Measurements from ENCODE around the gene SYTL3. TPM values are rescaled to one million over a fixed set of nuclear protein-coding genes. Genes with fewer than 3 reads are reported as not detected.

The SYTL3 gene
- total RNA-seq, 3 donors from 2014 or later (not counting 1 experiment from before 2014, with no cell fraction given) = 84.1 to 143 (median 89.0) TPM

- ATAC-seq (no peak), DNase-seq (no peak)
- Histone ChIP-seq H3K9me3 (ENCODE audit: control insufficient read depth, insufficient read depth, low read length) (no peaks in the 10 kb centered on the region), H3K4me1 (ENCODE audit: control insufficient read depth, insufficient read depth, low read length) (peaks cover 26% of the 10 kb centered on the region), H3K4me3 (ENCODE audit: low read length) (no peak overlapping the region), H3K36me3 (ENCODE audit: control insufficient read depth, insufficient read depth, low read length) (peaks cover 79% of the 10 kb centered on the region), H3K27ac (ENCODE audit: low read length) (no peak overlapping the region), H3K27me3 (ENCODE audit: control insufficient read depth, insufficient read depth, low read length) (no peaks in the 10 kb centered on the region)
- Mint-ChIP-seq H3K36me3 (peaks cover 14% of the 10 kb centered on the region), H3K27me3 (ENCODE audit: low read depth in 2 of 2) (no peaks in the 10 kb centered on the region), H3K27ac (peak overlapping the region; percentile 2 to 60), H3K4me3 (no peak overlapping the region), H3K9me3 (no peaks in the 10 kb centered on the region), H3K4me1 (peaks cover 38 to 46% of the 10 kb centered on the region in 2 donors)
- 93% methylated on average over 2 of the region's 2 CpGs for WGBS (ENCODE audit: insufficient coverage)
- intact Hi-C loops (cut with micrococcal nuclease) = no loop called here
- TF ChIP-seq CTCF (IDR thresholded peaks at IDR 0.05) = no peak
Observed at GRCh38 chr6:158776737-158777136, 126.9 kb downstream of the SYTL3 start.

DNA sequence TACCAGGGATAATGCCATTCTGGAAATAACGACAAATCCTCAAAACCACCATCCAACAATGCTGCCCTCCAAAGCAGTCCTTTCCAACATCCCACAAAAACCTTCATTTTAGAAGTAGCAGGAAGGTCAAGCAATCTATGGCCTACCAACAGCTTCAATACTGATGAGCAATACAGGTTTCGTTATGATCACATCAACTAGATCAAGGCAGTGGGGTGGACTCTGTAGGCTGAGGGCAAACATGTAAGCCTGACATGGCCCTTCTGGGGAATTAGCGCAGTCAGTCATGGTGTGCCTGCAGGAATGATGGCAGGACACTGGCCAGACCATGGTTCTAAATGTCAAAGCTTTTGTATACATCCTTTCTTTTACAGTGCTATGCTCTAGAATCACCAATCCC lies 127.7 kb downstream of the SYTL3 start:
- H3K36me3 Mint-ChIP-seq = peaks cover 14% of the 10 kb centered on the region
- H3K9me3 ChIP-seq (ENCODE audit: control insufficient read depth, insufficient read depth, low read length) = no peaks in the 10 kb centered on the region
- peaks cover 79% of the 10 kb centered on the region for H3K36me3 ChIP-seq (ENCODE audit: control insufficient read depth, insufficient read depth, low read length)
- no peak overlapping the region for H3K4me3 ChIP-seq (ENCODE audit: low read length)
- intact Hi-C loops (cut with micrococcal nuclease) = no loop called here
- TF ChIP-seq CTCF (IDR thresholded peaks at IDR 0.05) = no peak
- 98% methylated on average over 3 of the region's 3 CpGs for WGBS (ENCODE audit: insufficient coverage)
- no peak overlapping the region for H3K4me3 Mint-ChIP-seq
- H3K9me3 Mint-ChIP-seq = no peaks in the 10 kb centered on the region
- no peaks in the 10 kb centered on the region for H3K27me3 ChIP-seq (ENCODE audit: control insufficient read depth, insufficient read depth, low read length)
- peaks cover 18% of the 10 kb centered on the region for H3K4me1 ChIP-seq (ENCODE audit: control insufficient read depth, insufficient read depth, low read length)
- peaks cover 30 to 38% of the 10 kb centered on the region in 2 donors for H3K4me1 Mint-ChIP-seq
- no peak for DNase-seq
- H3K27me3 Mint-ChIP-seq (ENCODE audit: low read depth in 2 of 2) = no peaks in the 10 kb centered on the region
- H3K27ac Mint-ChIP-seq = peak overlapping the region; percentile 2 to 60
- no peak for ATAC-seq
- H3K27ac ChIP-seq (ENCODE audit: low read length) = no peak overlapping the region

DNA sequence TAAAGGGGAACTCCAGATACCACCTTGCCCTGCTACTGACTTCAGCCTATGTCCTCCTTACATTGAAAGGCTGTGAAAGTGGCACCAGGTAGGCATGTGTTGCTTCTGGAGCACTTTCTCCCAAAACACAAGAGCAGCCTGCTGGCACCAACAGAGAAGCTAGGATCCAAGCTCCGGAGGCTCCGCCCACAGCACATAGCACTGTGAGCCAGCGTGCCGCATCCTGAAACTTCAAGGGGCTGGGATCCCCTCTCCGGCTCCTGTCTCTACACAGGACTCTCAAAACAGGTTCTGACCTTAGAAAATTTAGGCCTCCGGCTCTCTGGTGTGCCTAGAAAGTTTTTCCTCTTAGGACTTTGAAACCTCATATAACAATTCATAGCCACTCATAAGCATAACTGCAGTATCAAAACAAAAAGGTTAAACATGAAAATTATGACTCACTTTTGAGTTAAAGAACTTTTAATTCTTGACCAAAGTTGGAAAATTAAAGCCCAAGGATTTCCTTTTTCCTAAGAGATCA lies 128.2 kb downstream of the SYTL3 start:
- Histone ChIP-seq H3K27me3 (ENCODE audit: control insufficient read depth, insufficient read depth, low read length) (no peaks in the 10 kb centered on the region), H3K27ac (ENCODE audit: low read length) (no peak overlapping the region), H3K4me1 (ENCODE audit: control insufficient read depth, insufficient read depth, low read length) (peaks cover 13% of the 10 kb centered on the region), H3K9me3 (ENCODE audit: control insufficient read depth, insufficient read depth, low read length) (no peaks in the 10 kb centered on the region), H3K36me3 (ENCODE audit: control insufficient read depth, insufficient read depth, low read length) (peaks cover 81% of the 10 kb centered on the region), H3K4me3 (ENCODE audit: low read length) (no peak overlapping the region)
- WGBS (ENCODE audit: insufficient coverage) = 99% methylated on average over 6 of the region's 6 CpGs
- intact Hi-C loops (cut with micrococcal nuclease) = no loop called here
- no peak overlapping the region for H3K4me3 Mint-ChIP-seq
- ATAC-seq (no peak), DNase-seq (no peak)
- peak overlapping the region; percentile 2 to 54 for H3K27ac Mint-ChIP-seq
- H3K27me3 Mint-ChIP-seq (ENCODE audit: low read depth in 2 of 2) = no peaks in the 10 kb centered on the region
- H3K4me1 Mint-ChIP-seq = peaks cover 25 to 33% of the 10 kb centered on the region in 2 donors
- H3K9me3 Mint-ChIP-seq = no peaks in the 10 kb centered on the region
- TF ChIP-seq CTCF (IDR thresholded peaks at IDR 0.05) = no peak
- peaks cover 15% of the 10 kb centered on the region for H3K36me3 Mint-ChIP-seq
